Measurements from ENCODE around the gene ZC3HAV1L.

ZC3HAV1L gene

DNA sequence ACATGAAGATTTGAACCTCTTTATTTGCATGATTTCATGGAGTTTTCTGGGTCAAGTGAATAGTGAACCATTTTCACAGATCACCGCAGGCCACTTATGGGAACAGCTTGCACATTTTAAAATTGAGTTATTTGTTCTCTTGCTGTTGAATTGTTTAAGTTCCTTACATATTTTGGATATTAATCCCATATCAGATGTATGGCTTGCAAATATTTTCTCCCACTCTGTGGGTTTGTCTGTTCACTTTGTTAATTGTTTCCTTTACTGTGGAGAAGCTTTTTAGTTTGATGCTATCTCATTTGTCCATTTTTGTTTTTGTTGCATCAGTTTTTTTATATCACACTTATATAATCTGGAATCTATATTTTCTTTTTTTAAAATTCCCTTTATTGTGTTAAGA lies 14.1 kb upstream of the ZC3HAV1L start:
- TF ChIP-seq ARNTL (CRISPR knock-in tag; IDR thresholded peaks at IDR 0.05; ENCODE audit: borderline replicate concordance, low read depth) (no peak), RARB (CRISPR knock-in tag; IDR thresholded peaks at IDR 0.05) (no peak), ISL1 (CRISPR knock-in tag; IDR thresholded peaks at IDR 0.05) (no peak), SNAI2 (CRISPR knock-in tag; IDR thresholded peaks at IDR 0.05) (no peak), ZC3H10 (CRISPR knock-in tag; IDR thresholded peaks at IDR 0.05) (no peak), TCF4 (CRISPR knock-in tag; IDR thresholded peaks at IDR 0.05; ENCODE audit: borderline replicate concordance) (no peak), OSR1 (CRISPR knock-in tag; IDR thresholded peaks at IDR 0.05) (no peak), ESRRG (CRISPR knock-in tag; IDR thresholded peaks at IDR 0.05) (no peak), ZFP3 (CRISPR knock-in tag; IDR thresholded peaks at IDR 0.05) (no peak)
- TF ChIP-seq, protein P1, sequence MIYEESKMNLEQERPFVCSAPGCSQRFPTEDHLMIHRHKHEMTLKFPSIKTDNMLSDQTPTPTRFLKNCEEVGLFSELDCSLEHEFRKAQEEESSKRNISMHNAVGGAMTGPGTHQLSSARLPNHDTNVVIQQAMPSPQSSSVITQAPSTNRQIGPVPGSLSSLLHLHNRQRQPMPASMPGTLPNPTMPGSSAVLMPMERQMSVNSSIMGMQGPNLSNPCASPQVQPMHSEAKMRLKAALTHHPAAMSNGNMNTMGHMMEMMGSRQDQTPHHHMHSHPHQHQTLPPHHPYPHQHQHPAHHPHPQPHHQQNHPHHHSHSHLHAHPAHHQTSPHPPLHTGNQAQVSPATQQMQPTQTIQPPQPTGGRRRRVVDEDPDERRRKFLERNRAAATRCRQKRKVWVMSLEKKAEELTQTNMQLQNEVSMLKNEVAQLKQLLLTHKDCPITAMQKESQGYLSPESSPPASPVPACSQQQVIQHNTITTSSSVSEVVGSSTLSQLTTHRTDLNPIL (CRISPR knock-in tag; IDR thresholded peaks at IDR 0.05; ENCODE audit: low read depth), result no peak
- TF ChIP-seq, protein P2, sequence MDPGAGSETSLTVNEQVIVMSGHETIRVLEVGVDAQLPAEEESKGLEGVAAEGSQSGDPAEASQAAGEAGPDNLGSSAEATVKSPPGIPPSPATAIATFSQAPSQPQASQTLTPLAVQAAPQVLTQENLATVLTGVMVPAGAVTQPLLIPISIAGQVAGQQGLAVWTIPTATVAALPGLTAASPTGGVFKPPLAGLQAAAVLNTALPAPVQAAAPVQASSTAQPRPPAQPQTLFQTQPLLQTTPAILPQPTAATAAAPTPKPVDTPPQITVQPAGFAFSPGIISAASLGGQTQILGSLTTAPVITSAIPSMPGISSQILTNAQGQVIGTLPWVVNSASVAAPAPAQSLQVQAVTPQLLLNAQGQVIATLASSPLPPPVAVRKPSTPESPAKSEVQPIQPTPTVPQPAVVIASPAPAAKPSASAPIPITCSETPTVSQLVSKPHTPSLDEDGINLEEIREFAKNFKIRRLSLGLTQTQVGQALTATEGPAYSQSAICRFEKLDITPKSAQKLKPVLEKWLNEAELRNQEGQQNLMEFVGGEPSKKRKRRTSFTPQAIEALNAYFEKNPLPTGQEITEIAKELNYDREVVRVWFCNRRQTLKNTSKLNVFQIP (CRISPR knock-in tag; IDR thresholded peaks at IDR 0.05; ENCODE audit: borderline replicate concordance, low read depth), result no peak
- TF ChIP-seq, protein P3, sequence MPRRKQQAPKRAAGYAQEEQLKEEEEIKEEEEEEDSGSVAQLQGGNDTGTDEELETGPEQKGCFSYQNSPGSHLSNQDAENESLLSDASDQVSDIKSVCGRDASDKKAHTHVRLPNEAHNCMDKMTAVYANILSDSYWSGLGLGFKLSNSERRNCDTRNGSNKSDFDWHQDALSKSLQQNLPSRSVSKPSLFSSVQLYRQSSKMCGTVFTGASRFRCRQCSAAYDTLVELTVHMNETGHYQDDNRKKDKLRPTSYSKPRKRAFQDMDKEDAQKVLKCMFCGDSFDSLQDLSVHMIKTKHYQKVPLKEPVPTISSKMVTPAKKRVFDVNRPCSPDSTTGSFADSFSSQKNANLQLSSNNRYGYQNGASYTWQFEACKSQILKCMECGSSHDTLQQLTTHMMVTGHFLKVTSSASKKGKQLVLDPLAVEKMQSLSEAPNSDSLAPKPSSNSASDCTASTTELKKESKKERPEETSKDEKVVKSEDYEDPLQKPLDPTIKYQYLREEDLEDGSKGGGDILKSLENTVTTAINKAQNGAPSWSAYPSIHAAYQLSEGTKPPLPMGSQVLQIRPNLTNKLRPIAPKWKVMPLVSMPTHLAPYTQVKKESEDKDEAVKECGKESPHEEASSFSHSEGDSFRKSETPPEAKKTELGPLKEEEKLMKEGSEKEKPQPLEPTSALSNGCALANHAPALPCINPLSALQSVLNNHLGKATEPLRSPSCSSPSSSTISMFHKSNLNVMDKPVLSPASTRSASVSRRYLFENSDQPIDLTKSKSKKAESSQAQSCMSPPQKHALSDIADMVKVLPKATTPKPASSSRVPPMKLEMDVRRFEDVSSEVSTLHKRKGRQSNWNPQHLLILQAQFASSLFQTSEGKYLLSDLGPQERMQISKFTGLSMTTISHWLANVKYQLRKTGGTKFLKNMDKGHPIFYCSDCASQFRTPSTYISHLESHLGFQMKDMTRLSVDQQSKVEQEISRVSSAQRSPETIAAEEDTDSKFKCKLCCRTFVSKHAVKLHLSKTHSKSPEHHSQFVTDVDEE (CRISPR knock-in tag; IDR thresholded peaks at IDR 0.05), result no peak
- ATAC-seq, result no peak

GRCh38 chr7:139049111-139049510 lies 13.3 kb upstream of the ZC3HAV1L start:
- no peak for ATAC-seq
- TF ChIP-seq GLIS3 (CRISPR knock-in tag; IDR thresholded peaks at IDR 0.05) (no peak), RARB (CRISPR knock-in tag; IDR thresholded peaks at IDR 0.05) (no peak), BACH2 (CRISPR knock-in tag; IDR thresholded peaks at IDR 0.05; ENCODE audit: borderline replicate concordance) (no peak), PPARA (CRISPR knock-in tag; IDR thresholded peaks at IDR 0.05; ENCODE audit: borderline replicate concordance) (no peak)
- TF ChIP-seq, protein P4, sequence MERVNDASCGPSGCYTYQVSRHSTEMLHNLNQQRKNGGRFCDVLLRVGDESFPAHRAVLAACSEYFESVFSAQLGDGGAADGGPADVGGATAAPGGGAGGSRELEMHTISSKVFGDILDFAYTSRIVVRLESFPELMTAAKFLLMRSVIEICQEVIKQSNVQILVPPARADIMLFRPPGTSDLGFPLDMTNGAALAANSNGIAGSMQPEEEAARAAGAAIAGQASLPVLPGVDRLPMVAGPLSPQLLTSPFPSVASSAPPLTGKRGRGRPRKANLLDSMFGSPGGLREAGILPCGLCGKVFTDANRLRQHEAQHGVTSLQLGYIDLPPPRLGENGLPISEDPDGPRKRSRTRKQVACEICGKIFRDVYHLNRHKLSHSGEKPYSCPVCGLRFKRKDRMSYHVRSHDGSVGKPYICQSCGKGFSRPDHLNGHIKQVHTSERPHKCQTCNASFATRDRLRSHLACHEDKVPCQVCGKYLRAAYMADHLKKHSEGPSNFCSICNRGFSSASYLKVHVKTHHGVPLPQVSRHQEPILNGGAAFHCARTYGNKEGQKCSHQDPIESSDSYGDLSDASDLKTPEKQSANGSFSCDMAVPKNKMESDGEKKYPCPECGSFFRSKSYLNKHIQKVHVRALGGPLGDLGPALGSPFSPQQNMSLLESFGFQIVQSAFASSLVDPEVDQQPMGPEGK (CRISPR knock-in tag; IDR thresholded peaks at IDR 0.05; ENCODE audit: borderline replicate concordance), result no peak
- TF ChIP-seq, protein P2 (CRISPR knock-in tag; IDR thresholded peaks at IDR 0.05; ENCODE audit: borderline replicate concordance, low read depth), result no peak
- TF ChIP-seq, protein P5, sequence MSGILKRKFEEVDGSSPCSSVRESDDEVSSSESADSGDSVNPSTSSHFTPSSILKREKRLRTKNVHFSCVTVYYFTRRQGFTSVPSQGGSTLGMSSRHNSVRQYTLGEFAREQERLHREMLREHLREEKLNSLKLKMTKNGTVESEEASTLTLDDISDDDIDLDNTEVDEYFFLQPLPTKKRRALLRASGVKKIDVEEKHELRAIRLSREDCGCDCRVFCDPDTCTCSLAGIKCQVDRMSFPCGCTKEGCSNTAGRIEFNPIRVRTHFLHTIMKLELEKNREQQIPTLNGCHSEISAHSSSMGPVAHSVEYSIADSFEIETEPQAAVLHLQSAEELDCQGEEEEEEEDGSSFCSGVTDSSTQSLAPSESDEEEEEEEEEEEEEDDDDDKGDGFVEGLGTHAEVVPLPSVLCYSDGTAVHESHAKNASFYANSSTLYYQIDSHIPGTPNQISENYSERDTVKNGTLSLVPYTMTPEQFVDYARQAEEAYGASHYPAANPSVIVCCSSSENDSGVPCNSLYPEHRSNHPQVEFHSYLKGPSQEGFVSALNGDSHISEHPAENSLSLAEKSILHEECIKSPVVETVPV (CRISPR knock-in tag; IDR thresholded peaks at IDR 0.05), result no peak

- TF ChIP-seq GLIS3 (CRISPR knock-in tag; IDR thresholded peaks at IDR 0.05), result no peak
- no peak for TF ChIP-seq ISL1 (CRISPR knock-in tag; IDR thresholded peaks at IDR 0.05)
- TF ChIP-seq, protein P3 (CRISPR knock-in tag; IDR thresholded peaks at IDR 0.05), result no peak
- no peak for TF ChIP-seq TOX (CRISPR knock-in tag; IDR thresholded peaks at IDR 0.05; ENCODE audit: borderline replicate concordance)
- ATAC-seq, result no peak
These were observed 12.1 kb upstream of the ZC3HAV1L start for GRCh38 chr7:139047970-139048369.
